ENCODE data around the gene ENTR1.
A peak's percentile ranks its signal among the peaks of the same experiment; 100 is the strongest.
"Not testable (repeated sequence)": the region's sequence is repeated elsewhere in the genome, so short reads cannot be mapped to it uniquely, and the experiment has no call there.

The ENTR1 gene

GRCh38 chr9:136409557-136410455, 608 bp downstream of the ENTR1 start:
- H3K4me3 ChIP-seq (ENCODE audit: low read depth, low read length): peak overlapping the region; percentile 95
- no peak for DNase-seq (ENCODE audit: low read depth, low spot score)
- no peak for TF ChIP-seq CTCF (IDR thresholded peaks at IDR 0.05; ENCODE audit: insufficient read depth, low read length, missing control alignments)
- ChIA-PET POLR2A (interaction anchor here (1.2 kb wide), 2 partner anchors 9 to 47 kb away, joined by 4 to 6 read pairs; no protein-coding TSS in a partner anchor), CTCF (interaction anchor here (0.6 to 3.5 kb wide), 9 partner anchors 10 to 97 kb away, joined by 3 to 41 read pairs (median 4); partner anchors contain the start of genes DNLZ and SNAPC4)

- ChIA-PET CTCF (interaction anchor here (1.0 to 3.5 kb wide), 3 partner anchors 8 to 95 kb away, joined by 3 to 41 read pairs (median 22); partner anchors contain the start of gene SNAPC4), POLR2A (interaction anchor here (1.0 to 1.1 kb wide), 2 partner anchors 12 to 29 kb away, joined by 3 read pairs; no protein-coding TSS in a partner anchor)
- H3K4me3 ChIP-seq (ENCODE audit: low read depth, low read length): no peak overlapping the region
- no peak for DNase-seq (ENCODE audit: low read depth, low spot score)
- TF ChIP-seq CTCF (IDR thresholded peaks at IDR 0.05; ENCODE audit: insufficient read depth, low read length, missing control alignments): no peak
These were observed 2.5 kb downstream of the ENTR1 start for GRCh38 chr9:136407911-136408310.

GRCh38 chr9:136407061-136407460, 3.4 kb downstream of the ENTR1 start:
- H3K4me3 ChIP-seq (ENCODE audit: low read depth, low read length); DNase-seq (ENCODE audit: low read depth, low spot score); POLR2A ChIA-PET: not testable (repeated sequence)
- CTCF ChIA-PET: interaction anchor here (3.5 kb wide), 1 partner anchor 94 kb away, joined by 22 read pairs; no protein-coding TSS in a partner anchor

- H3K4me3 ChIP-seq (ENCODE audit: low read depth, low read length); CTCF ChIA-PET; POLR2A ChIA-PET; DNase-seq (ENCODE audit: low read depth, low spot score): not testable (repeated sequence)
These were observed 4.5 kb downstream of the ENTR1 start for GRCh38 chr9:136405904-136406303.

GRCh38 chr9:136405481-136405880, 4.9 kb downstream of the ENTR1 start:
- no peak for DNase-seq (ENCODE audit: low read depth, low spot score)
- H3K4me3 ChIP-seq (ENCODE audit: low read depth, low read length): no peak overlapping the region
- ChIA-PET CTCF (no interaction called here), POLR2A (no interaction called here)
- TF ChIP-seq CTCF (IDR thresholded peaks at IDR 0.05; ENCODE audit: insufficient read depth, low read length, missing control alignments): no peak

GRCh38 chr9:136404801-136405136, 5.6 kb downstream of the ENTR1 start:
- DNase-seq (ENCODE audit: low read depth, low spot score): no peak
- POLR2A ChIA-PET: no interaction called here
- CTCF ChIA-PET: interaction anchor here (9.7 kb wide), 1 partner anchor 92 kb away, joined by 142 read pairs; no protein-coding TSS in a partner anchor
- no peak overlapping the region for H3K4me3 ChIP-seq (ENCODE audit: low read depth, low read length)
- no peak for TF ChIP-seq CTCF (IDR thresholded peaks at IDR 0.05; ENCODE audit: insufficient read depth, low read length, missing control alignments)

GRCh38 chr9:136403915-136404800, 6.3 kb downstream of the ENTR1 start:
- ChIA-PET POLR2A (no interaction called here), CTCF (interaction anchor here (0.5 to 9.7 kb wide), 3 partner anchors 9 to 91 kb away, joined by 3 to 142 read pairs (median 35); no protein-coding TSS in a partner anchor)
- no peak for DNase-seq (ENCODE audit: low read depth, low spot score)
- TF ChIP-seq CTCF (IDR thresholded peaks at IDR 0.05; ENCODE audit: insufficient read depth, low read length, missing control alignments): no peak
- no peak overlapping the region for H3K4me3 ChIP-seq (ENCODE audit: low read depth, low read length)
